Kidney (tissue), 14 donors: ENCODE results near the gene TTLL11. TPM values are rescaled to one million over a fixed set of nuclear protein-coding genes. Genes with fewer than 3 reads are reported as not detected.

ENCODE experiments used
- DNase-seq, 5 donors: peaks; one replicate each; pipeline ENCODE4 v3.0.0-alpha.2; 2013 to 2020
- FAIRE-seq: peaks from 2 replicates; lab custom pipeline; 2012; peaks lifted over from hg19 to GRCh38; lab: Jason Lieb, UNC
- H3K27ac ChIP-seq, 2 donors: one replicate each; pipeline ENCODE4 v1.7.0; 2013; ENCODE audit warnings: low read depth in 2 of 2, low read length in 2 of 2, inconsistent platforms in 1 of 2
- H3K27me3 ChIP-seq: one replicate; pipeline ENCODE4 v1.7.1; 2013; ENCODE audit warnings: low read length, inconsistent platforms; ENCODE audit not compliant: control insufficient read depth, insufficient read depth
- H3K36me3 ChIP-seq, 3 donors: one replicate each; pipeline versions ENCODE4 v1.7.0 to v1.7.1; 2013; ENCODE audit warnings: low read length in 3 of 3, control low read depth in 1 of 3, inconsistent platforms in 1 of 3; ENCODE audit not compliant: insufficient read depth in 3 of 3, control insufficient read depth in 2 of 3
- H3K4me1 ChIP-seq, 3 donors: one replicate each; pipeline versions ENCODE4 v1.7.0 to v1.7.1; 2013; ENCODE audit warnings: low read length in 3 of 3, inconsistent platforms in 1 of 3, low read depth in 1 of 3; ENCODE audit not compliant: control insufficient read depth in 2 of 3, insufficient read depth in 2 of 3
- H3K4me3 ChIP-seq, 3 donors: one replicate each; pipeline versions ENCODE4 v1.7.0 to v1.8.1; 2013; ENCODE audit warnings: low read length in 3 of 3, control low read depth in 1 of 3, inconsistent platforms in 1 of 3
- H3K9ac ChIP-seq, 3 donors: one replicate each; pipeline versions ENCODE4 v1.7.0 to v1.7.1; 2013; ENCODE audit warnings: low read length in 3 of 3, control low read depth in 1 of 3, inconsistent platforms in 1 of 3
- H3K9me3 ChIP-seq, 3 donors: one replicate each; pipeline versions ENCODE4 v1.7.0 to v1.7.1; 2013; ENCODE audit warnings: low read length in 3 of 3, control low read depth in 1 of 3, inconsistent platforms in 1 of 3; ENCODE audit not compliant: control insufficient read depth in 2 of 3, insufficient read depth in 1 of 3
- intact Hi-C: fragments of 100-400 bp; cut with DNase I; formaldehyde crosslinking; loops from one replicate; pipeline ENCODE4 v1.11.1; 2022
- polyA plus RNA-seq: library from polyadenylated mRNA; stranded (reverse); fragments of 350-450 nt; fragmentation: Illumina TruSeq; extraction: RNeasy Lipid Tissue Mini Kit (QIAGEN cat#74804); gene quantifications from one replicate; pipeline ENCODE4 v1.2.3, GENCODE V29; 2014; ENCODE audit warnings: low read depth, low replicate concordance; ENCODE audit not compliant: insufficient read depth
- total RNA-seq: library from RNA; stranded (reverse); fragmentation: NEBNext Ultra II Directional; extraction: Animal tissue kit (Norgen Biotek cat#: 25700); gene quantifications from one replicate; pipeline ENCODE4 v1.2.1, GENCODE V29; 2021
- TF ChIP-seq, protein P1 (sequence below): IDR thresholded peaks from 3 replicates; pipeline ENCODE4 v1.5.1; 2012; ENCODE audit warnings: mild to moderate bottlenecking, moderate library complexity, borderline replicate concordance; ENCODE audit not compliant: insufficient read depth; ENCODE audit errors: extremely low read depth
- donor health status: control.
- donor health status: control.
- donor health status: control.
- donor health status: control.
- donor health status: control.
- donor health status: DM: yes; HTN: yes; CAD: no.
- donor health status: Normal renal cell carcinoma (clear cell type).

The TTLL11 gene
- total and polyA plus RNA-seq, 2 donors from 2014 or later: 2.3 to 10.0 TPM

- Histone ChIP-seq H3K9me3 (no peaks in the 10 kb centered on the region), H3K4me1 (no peaks in the 10 kb centered on the region), H3K27ac (no peak overlapping the region), H3K9ac (no peak overlapping the region), H3K27me3 (no peaks in the 10 kb centered on the region), H3K36me3 (no peaks in the 10 kb centered on the region), H3K4me3 (no peak overlapping the region)
- intact Hi-C loops: no loop called here
- TF ChIP-seq, protein P1, sequence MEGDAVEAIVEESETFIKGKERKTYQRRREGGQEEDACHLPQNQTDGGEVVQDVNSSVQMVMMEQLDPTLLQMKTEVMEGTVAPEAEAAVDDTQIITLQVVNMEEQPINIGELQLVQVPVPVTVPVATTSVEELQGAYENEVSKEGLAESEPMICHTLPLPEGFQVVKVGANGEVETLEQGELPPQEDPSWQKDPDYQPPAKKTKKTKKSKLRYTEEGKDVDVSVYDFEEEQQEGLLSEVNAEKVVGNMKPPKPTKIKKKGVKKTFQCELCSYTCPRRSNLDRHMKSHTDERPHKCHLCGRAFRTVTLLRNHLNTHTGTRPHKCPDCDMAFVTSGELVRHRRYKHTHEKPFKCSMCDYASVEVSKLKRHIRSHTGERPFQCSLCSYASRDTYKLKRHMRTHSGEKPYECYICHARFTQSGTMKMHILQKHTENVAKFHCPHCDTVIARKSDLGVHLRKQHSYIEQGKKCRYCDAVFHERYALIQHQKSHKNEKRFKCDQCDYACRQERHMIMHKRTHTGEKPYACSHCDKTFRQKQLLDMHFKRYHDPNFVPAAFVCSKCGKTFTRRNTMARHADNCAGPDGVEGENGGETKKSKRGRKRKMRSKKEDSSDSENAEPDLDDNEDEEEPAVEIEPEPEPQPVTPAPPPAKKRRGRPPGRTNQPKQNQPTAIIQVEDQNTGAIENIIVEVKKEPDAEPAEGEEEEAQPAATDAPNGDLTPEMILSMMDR: no peak
- DNase-seq: no peak
- no peak for FAIRE-seq
Observed at GRCh38 chr9:121790841-121791240, 302.3 kb downstream of the TTLL11 start.

DNA sequence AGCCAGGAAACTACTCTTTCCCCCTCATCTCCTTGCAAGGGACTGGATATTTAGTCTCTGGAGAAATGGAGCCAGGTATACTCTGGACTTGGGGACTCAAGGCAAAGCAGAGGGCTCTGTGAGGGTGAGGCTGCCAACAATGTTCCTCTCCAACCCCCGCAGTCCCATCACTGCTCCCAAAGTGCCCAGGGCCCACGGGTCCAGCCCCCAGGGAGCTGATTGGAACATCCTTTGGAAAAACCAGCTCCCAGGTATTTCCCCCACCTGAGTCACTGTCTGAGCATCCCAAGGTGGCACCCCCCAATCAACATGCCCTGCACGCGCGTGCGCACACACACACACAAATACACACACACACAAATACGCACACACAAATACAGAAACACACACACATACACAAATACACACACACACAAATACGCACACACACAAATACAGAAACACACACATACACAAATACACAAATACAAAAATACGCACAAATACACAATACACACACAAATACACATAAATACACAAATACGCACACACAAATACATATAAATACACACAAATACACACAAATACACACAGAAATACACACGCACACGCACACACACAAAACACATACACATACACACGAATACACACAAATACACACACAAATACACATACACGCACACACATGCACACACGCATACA is 304.3 kb downstream of the TTLL11 start:
- Histone ChIP-seq H3K27ac (no peak overlapping the region), H3K9me3 (no peaks in the 10 kb centered on the region), H3K36me3 (no peaks in the 10 kb centered on the region), H3K27me3 (no peaks in the 10 kb centered on the region), H3K4me1 (no peaks in the 10 kb centered on the region), H3K9ac (no peak overlapping the region), H3K4me3 (no peak overlapping the region)
- intact Hi-C loops: no loop called here
- TF ChIP-seq, protein P1: no peak
- no peak for DNase-seq
- FAIRE-seq: no peak

- no peak for DNase-seq
- peaks cover 0 to 3% (median under 1%) of the 10 kb centered on the region in 3 donors for H3K36me3 ChIP-seq
- intact Hi-C loops: no loop called here
- H3K9me3 ChIP-seq: no peaks in the 10 kb centered on the region
- TF ChIP-seq, protein P1: no peak
- no peak overlapping the region for H3K27ac ChIP-seq
- FAIRE-seq: no peak
- no peak overlapping the region for H3K4me3 ChIP-seq
- H3K4me1 ChIP-seq: no peaks in the 10 kb centered on the region
- no peaks in the 10 kb centered on the region for H3K27me3 ChIP-seq
- H3K9ac ChIP-seq: no peak overlapping the region
Observed at GRCh38 chr9:121786998-121787422, 306.1 kb downstream of the TTLL11 start.
